GM13976 (cell line): ENCODE measurements around the gene ANKMY1.
A peak's percentile ranks its signal among the peaks of the same experiment; 100 is the strongest.

ENCODE experiments used
- DNase-seq: peaks from one replicate; pipeline ENCODE4 v3.0.0; 2012; ENCODE audit warnings: low spot score
- in situ Hi-C: fragments of 300-500 bp; cut with MboI; formaldehyde crosslinking; loops from one replicate; pipeline ENCODE4 v1.12.0; 2022; ENCODE audit warnings: low sequenced_read_pairs, mixed read lengths, inconsistent platforms; ENCODE audit not compliant: unreplicated experiment
- TF ChIP-seq, protein P1 (sequence below): IDR thresholded peaks from 2 replicates; pipeline ENCODE4 v1.5.1; 2012; ENCODE audit warnings: borderline replicate concordance, mild to moderate bottlenecking; ENCODE audit not compliant: insufficient read depth; ENCODE audit errors: extremely low read depth, missing control alignments, control extremely low read depth

ANKMY1 gene

DNA sequence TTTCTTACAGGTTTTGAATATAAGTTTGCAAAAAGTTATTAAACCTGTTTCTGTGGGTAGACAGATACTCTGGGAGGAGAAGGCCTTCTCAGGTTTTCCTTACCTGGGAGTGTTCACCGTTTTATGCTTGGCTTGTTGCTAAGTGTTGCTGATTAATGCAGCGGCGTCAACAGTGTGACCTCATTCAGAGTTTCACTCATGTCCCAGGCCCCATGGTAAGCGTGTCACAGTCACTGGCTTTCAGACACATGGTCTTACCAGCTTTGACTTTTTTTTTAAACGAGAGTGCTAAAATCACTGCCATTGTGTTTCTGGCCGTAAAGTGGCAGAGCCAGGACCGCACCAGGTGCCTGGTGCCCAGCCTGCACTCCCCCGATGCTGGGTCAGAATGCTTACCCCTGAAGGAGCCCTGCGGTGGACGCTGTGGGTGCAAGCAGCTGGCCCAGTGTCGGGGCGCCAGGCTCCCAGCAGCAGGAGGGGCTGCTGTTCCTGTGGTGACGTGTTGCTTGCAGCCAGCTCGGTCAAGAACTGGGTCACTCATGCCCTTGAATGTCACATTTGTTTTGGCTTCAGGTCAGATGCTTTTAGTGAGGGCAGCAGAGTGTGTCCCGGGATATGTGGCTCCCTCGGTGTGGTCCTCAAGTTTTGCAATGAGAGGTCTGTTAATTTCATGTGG, 32.2 kb upstream of the ANKMY1 start:
- in situ Hi-C loops = no loop called here
- DNase-seq = no peak
- TF ChIP-seq, protein P1, sequence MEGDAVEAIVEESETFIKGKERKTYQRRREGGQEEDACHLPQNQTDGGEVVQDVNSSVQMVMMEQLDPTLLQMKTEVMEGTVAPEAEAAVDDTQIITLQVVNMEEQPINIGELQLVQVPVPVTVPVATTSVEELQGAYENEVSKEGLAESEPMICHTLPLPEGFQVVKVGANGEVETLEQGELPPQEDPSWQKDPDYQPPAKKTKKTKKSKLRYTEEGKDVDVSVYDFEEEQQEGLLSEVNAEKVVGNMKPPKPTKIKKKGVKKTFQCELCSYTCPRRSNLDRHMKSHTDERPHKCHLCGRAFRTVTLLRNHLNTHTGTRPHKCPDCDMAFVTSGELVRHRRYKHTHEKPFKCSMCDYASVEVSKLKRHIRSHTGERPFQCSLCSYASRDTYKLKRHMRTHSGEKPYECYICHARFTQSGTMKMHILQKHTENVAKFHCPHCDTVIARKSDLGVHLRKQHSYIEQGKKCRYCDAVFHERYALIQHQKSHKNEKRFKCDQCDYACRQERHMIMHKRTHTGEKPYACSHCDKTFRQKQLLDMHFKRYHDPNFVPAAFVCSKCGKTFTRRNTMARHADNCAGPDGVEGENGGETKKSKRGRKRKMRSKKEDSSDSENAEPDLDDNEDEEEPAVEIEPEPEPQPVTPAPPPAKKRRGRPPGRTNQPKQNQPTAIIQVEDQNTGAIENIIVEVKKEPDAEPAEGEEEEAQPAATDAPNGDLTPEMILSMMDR = no peak

DNA sequence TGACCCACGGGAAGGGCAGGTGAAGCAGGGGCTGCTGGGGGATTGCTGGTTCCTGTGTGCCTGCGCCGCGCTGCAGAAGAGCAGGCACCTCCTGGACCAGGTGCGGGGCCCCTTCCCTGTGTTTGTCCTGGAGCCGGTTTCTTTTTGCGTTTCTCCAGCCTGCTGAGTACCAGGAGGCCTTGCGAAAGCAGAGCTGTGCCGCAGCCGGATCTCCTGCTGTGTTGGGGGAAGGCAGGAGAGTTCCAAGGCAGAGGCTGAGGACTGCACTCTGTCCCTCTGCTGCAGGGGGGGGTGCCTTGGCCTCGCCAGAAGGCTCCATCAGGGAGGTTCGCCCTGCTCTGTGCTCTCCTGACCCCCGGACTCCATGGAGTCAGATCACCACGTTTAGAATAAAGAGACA, 31.6 kb upstream of the ANKMY1 start:
- no peak for DNase-seq
- in situ Hi-C loops = no loop called here
- TF ChIP-seq, protein P1 = no peak

DNA sequence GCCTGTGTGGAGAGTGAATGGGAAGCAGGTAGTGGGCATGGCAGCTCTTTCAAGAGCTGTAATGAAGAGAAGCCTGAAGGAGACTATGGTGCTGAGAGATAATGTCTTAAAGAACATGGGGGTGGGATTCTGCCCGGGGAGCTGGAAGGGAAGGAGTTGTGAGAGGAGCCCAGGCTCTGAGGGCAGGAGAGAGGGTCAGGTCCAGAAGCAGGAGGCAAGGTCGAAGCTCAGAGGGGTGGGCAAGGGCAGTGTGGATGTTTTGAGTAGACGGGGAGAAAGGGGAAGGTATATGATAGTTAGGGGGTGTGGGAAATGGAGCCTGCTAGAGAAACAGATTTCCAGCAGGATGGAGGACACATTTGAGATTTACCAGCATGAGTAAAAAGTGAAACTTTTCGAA, 30.9 kb upstream of the ANKMY1 start:
- TF ChIP-seq, protein P1 = no peak
- in situ Hi-C loops = no loop called here
- DNase-seq = no peak

DNA sequence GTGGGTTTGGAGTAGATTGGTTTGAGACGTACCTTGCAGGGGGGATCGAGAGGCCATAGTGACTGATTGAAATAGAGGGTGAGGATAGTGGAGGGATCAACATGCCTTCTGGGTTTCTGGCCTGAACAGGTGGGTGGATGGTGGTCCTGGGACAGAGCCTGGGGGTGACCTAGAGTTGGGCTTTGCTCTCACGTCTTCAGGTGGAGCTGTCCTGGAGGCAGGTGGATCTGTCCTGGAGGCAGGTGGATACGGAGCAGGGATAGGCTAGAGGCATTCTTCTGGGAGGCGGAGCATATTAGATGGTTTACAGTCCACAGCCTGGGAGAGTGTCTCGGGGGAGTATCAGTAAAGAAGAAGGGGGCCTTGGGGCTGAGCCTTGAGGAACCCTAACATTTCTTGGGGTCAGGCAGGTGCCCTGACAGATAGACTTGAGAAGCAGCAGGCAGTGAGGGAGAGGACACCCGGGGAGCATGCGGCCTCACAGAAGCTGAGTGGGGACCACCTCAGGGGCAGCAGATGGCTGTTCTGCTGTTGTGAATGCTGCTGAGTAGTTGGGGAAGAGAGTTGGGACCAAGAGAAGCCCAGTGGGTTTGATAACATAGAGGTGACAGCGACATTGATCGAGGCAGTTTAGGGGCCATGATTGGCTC, 30.3 kb upstream of the ANKMY1 start:
- DNase-seq = no peak
- in situ Hi-C loops = no loop called here
- TF ChIP-seq, protein P1 = no peak

DNA sequence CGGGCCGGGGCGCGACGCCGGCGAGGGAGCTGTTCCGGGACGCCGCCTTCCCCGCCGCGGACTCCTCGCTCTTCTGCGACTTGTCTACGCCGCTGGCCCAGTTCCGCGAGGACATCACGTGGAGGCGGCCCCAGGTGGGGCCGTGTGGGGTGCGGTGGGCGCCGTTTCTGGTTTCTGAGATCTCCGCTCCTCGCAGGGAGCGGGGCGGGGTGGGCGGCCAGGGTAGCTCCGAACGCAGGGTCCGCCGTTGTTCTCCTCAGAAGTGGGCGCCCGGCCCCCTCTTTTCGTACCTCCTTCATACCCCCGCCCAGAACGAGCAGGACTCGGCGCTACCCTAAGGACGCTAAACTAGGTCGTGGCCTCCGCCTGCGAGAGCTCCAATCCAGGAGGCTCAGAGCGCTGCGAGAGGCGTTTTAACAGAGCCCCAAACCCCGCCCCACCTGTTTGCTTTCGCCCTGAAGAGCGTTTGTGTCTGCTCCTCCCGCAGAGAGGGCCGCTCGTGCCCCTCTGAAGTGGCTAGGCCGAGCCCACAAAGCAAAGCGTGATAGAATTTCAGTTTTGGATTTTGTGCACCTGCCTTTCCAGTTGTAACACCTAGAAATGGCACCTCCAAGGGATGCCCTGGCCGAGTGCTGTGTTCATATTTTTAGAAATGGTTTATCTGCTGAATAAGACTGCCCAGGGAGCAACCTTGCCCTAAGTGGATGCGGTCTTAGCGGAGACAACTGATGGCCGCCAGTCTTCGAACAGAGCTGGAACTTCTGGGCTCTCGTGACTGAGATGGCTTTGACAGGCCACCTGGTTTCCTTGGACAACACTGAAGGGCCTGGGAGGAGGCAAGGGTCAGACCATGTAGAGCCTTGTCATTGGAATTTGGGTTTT, 29.4 kb upstream of the ANKMY1 start:
- in situ Hi-C loops = no loop called here
- TF ChIP-seq, protein P1 = no peak
- no peak for DNase-seq

DNA sequence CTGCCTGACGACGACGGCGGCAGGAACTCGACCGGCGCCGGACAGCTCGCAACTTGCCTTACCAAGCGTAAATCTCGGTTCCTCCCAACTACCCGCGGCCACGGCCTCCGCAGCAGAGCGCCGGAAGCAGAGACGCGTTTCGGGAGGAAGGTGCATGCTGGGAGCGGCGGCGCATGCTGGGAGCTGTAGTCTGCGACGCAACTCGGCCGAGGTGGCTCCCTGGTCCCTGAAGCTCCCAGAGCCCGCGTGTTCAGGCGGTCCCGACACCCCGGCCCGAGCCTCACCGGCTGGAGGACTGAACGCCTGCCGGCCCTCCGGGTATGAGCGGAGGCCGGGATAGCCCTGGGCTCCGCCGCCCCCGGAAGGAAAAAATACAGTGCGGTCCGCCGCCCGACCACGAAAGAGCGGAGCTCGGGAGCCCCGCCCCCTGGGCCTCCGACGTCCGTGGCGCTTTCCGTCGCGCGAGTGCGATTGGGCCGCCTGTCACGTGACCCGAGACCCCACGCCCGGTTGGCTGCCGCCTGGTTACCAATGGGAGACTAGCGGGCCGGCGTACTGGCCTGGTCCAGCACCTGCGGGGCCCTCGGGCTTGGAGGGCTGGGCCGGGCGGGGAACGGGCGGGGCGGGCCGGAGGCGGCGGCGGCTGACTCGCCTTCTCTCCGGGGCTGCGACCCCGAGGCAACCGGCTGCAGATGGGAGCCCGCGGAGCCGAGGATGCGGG, 28.6 kb upstream of the ANKMY1 start, which contains the start of gene CAPN10:
Gene CAPN10 (plus strand): TSS at position 537 of the 721 bp plus-strand sequence. CDS start 178 bp downstream, at position 715.
- peak; percentile 96 for DNase-seq
- TF ChIP-seq, protein P1 = no peak
- in situ Hi-C loops = no loop called here
